GM19455 (cell line): ENCODE results near the gene MYH9.

Source experiments
- ATAC-seq: cut with Tn5 transposase; IDR thresholded peaks from one replicate; pipeline ENCODE4 v1.9.1; 2021; ENCODE audit not compliant: unreplicated experiment

Gene MYH9

GRCh38 chr22:36319595-36320497 lies 67.9 kb downstream of the MYH9 start:
- ATAC-seq = no peak

GRCh38 chr22:36318442-36318841 lies 69.3 kb downstream of the MYH9 start:
- ATAC-seq = no peak

- ATAC-seq = no peak
These were observed 70.0 kb downstream of the MYH9 start for GRCh38 chr22:36317658-36318271.

GRCh38 chr22:36316419-36316818 lies 71.3 kb downstream of the MYH9 start:
- ATAC-seq = no peak

GRCh38 chr22:36315325-36315724 lies 72.4 kb downstream of the MYH9 start:
- no peak for ATAC-seq

GRCh38 chr22:36311386-36312085 lies 76.2 kb downstream of the MYH9 start:
- ATAC-seq = no peak

- no peak for ATAC-seq
These were observed 78.9 kb downstream of the MYH9 start for GRCh38 chr22:36308880-36309279.

GRCh38 chr22:36306227-36306626 lies 81.5 kb downstream of the MYH9 start:
- ATAC-seq = no peak

GRCh38 chr22:36305813-36306212 lies 82.0 kb downstream of the MYH9 start:
- no peak for ATAC-seq

- ATAC-seq = no peak
These were observed 83.3 kb downstream of the MYH9 start for GRCh38 chr22:36304429-36304828.

- no peak for ATAC-seq
These were observed 83.9 kb downstream of the MYH9 start for GRCh38 chr22:36303874-36304273.

GRCh38 chr22:36303115-36303467 lies 84.7 kb downstream of the MYH9 start:
- no peak for ATAC-seq

GRCh38 chr22:36302439-36303114 lies 85.2 kb downstream of the MYH9 start:
- no peak for ATAC-seq

- no peak for ATAC-seq
These were observed 85.9 kb downstream of the MYH9 start for GRCh38 chr22:36301851-36302250.

- ATAC-seq = no peak
These were observed 86.4 kb downstream of the MYH9 start for GRCh38 chr22:36301384-36301828.

- no peak for ATAC-seq
These were observed 87.2 kb downstream of the MYH9 start for GRCh38 chr22:36300396-36301212.

- ATAC-seq = no peak
These were observed 87.9 kb downstream of the MYH9 start for GRCh38 chr22:36299911-36300310.

GRCh38 chr22:36299295-36299694 lies 88.5 kb downstream of the MYH9 start:
- ATAC-seq = no peak

- no peak for ATAC-seq
These were observed 89.2 kb downstream of the MYH9 start for GRCh38 chr22:36298601-36299000.

GRCh38 chr22:36298118-36298517 lies 89.6 kb downstream of the MYH9 start:
- ATAC-seq = no peak
